GM12875 (cell line): ENCODE results near the gene WARS2.

Source experiments
- H3K4me3 ChIP-seq: one replicate; pipeline ENCODE4 v1.5.1; 2011; ENCODE audit warnings: low read depth, low read length, control low read depth
- CTCF ChIP-seq: IDR thresholded peaks from 2 replicates; pipeline ENCODE4 v1.5.1; 2011; ENCODE audit warnings: low read depth, mild to moderate bottlenecking, control low read depth, inconsistent platforms, low read length, moderate library complexity, borderline replicate concordance; ENCODE audit not compliant: insufficient read depth

WARS2 gene

DNA sequence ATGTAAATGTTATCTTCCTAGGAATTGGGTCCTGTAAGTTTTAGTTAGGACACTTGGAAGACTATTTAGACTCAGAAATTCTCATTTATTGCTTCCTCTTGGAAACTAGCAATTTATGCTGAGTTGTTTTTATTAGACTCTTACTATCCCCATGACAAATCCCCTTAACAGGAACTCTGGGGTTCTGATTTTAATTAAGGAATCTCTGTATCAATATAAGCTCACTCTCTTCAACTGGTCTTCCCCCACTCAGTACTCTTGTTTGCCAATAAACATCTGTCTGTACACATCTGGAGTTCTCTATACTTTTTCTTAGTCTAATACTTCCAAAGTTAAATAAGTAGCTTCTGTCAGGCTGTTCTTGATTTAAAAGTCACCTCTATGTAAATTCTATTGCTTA, 88.2 kb downstream of the WARS2 start:
- no peak for TF ChIP-seq CTCF
- H3K4me3 ChIP-seq, result no peak overlapping the region

- no peak overlapping the region for H3K4me3 ChIP-seq
- TF ChIP-seq CTCF, result no peak
These were observed 91.6 kb downstream of the WARS2 start for GRCh38 chr1:119048624-119049404.

DNA sequence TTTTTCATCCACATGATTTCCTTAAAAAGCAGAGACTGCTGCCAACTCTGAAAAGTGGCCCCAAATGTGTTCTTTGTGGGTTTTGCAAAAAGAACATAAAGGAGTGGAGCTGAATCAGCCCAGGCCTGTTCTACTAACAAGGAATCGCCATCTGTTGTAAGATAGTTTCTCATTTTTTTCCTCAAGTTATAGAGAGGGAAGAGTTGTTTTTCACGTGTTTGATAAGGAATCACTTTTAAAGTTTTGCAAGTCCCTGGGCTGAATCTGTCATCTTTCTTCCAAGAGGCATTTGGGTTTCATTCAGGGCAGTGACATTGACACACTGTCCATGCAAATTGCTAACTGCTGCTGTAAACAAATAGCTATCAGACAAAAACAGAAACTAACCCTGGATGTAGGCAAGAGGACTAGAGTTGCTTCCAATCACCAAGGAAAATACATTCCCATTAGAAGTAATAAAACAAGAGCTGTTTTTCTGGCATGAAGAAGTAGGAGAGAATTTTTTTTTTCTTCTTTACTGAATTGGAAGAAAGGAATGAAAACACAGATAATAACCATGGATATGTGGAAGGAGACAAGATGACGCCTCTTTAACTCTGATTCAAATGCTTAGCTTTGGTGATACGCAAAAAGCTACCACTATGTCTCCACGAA, 93.5 kb downstream of the WARS2 start:
- H3K4me3 ChIP-seq, result no peak overlapping the region
- no peak for TF ChIP-seq CTCF

- no peak for TF ChIP-seq CTCF
- H3K4me3 ChIP-seq, result no peak overlapping the region
These were observed 94.0 kb downstream of the WARS2 start for GRCh38 chr1:119046429-119046784.

DNA sequence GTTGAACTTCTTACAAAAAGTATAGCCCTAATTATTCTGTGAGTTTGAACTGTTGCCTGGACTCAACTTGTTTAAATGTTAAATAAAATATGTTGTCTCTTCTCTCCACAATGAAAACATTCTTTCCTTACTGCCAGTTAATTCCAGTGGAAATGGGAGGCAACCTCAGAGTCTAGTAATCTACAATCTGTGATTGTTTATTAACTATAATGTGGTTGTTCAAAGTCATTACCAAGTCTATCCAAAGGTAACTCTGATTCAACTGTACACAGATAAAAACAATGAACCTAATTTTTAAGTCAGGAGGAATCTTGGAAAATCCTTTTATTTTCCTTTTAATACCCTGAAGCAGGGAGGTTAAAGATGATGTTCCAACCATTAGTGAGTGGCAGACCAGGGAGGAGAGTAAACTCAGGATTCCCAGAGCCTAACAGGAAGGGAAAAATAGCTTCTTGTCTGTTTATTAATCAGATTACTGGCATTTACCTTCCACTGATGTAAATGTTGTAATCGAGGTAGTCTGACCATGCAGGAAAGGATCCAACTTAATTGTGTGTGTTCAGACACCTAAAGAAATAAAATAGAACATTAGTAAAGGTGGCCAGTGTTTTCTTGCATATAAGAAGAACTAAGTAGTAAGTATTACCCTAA, 95.2 kb downstream of the WARS2 start:
- TF ChIP-seq CTCF, result no peak
- H3K4me3 ChIP-seq, result no peak overlapping the region

DNA sequence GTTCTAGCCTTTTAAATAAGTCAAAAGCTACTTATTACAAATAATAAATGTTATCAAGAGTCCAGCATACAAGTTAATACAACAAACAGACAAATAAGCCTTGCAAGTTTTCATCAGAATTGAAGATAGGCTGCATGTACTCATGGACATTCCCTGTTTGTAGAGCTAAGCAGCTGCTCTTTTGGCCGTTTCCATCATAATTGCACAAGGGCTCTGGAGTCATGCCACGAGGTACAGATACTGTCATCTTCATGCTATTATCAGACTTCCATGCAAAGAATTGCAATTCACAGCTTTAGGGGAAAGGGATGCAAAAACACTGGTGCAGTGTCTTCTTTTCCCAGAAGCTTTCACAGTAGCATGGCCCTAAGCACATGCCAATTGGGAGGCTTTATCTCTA, 99.5 kb downstream of the WARS2 start:
- no peak overlapping the region for H3K4me3 ChIP-seq
- TF ChIP-seq CTCF, result no peak
